Endodermal cell (in vitro differentiated cells): ENCODE data around the gene BCOR. TPM values are rescaled to one million over a fixed set of nuclear protein-coding genes. Genes with fewer than 3 reads are reported as not detected.

Experiments used
- DNase-seq: peaks from one replicate; pipeline ENCODE4 v3.0.0-alpha.2; 2017
- H3K27ac ChIP-seq: 2 replicates; pipeline ENCODE4 v1.5.1; 2013; ENCODE audit warnings: mild to moderate bottlenecking, low read depth, low read length, moderate library complexity
- H3K27me3 ChIP-seq: 2 replicates; pipeline ENCODE4 v1.6.1; 2013; ENCODE audit warnings: mild to moderate bottlenecking, low read length, moderate library complexity; ENCODE audit not compliant: insufficient read depth, control insufficient read depth, poor library complexity, severe bottlenecking
- H3K36me3 ChIP-seq: 2 replicates; pipeline ENCODE4 v1.7.0; 2013; ENCODE audit warnings: mild to moderate bottlenecking, low read length, moderate library complexity; ENCODE audit not compliant: control insufficient read depth, insufficient read depth
- H3K4me1 ChIP-seq: one replicate; pipeline ENCODE4 v1.7.0; 2013; ENCODE audit warnings: low read length; ENCODE audit not compliant: control insufficient read depth, insufficient read depth
- H3K4me3 ChIP-seq: 2 replicates; pipeline ENCODE4 v1.5.1; 2013; ENCODE audit warnings: mild to moderate bottlenecking, low read length, moderate library complexity
- H3K9ac ChIP-seq: 2 replicates; pipeline ENCODE4 v1.6.1; 2013; ENCODE audit warnings: mild to moderate bottlenecking, low read length, moderate library complexity; ENCODE audit not compliant: poor library complexity, severe bottlenecking; ENCODE audit errors: extremely low read depth
- H3K9me3 ChIP-seq: 2 replicates; pipeline ENCODE4 v1.6.1; 2013; ENCODE audit warnings: mild to moderate bottlenecking, low read length, moderate library complexity; ENCODE audit not compliant: control insufficient read depth
- H3K27ac Mint-ChIP-seq: 2 replicates; pipeline ENCODE4 v1.8.0; 2020; ENCODE audit warnings: mixed read lengths
- H3K27me3 Mint-ChIP-seq: 2 replicates; pipeline ENCODE4 v1.8.0; 2021; ENCODE audit warnings: mild to moderate bottlenecking, mixed read lengths; ENCODE audit not compliant: insufficient read depth
- H3K36me3 Mint-ChIP-seq: 2 replicates; pipeline ENCODE4 v1.8.0; 2020; ENCODE audit warnings: low read depth, mixed read lengths
- H3K4me1 Mint-ChIP-seq: 2 replicates; pipeline ENCODE4 v1.8.0; 2020; ENCODE audit warnings: mixed read lengths
- H3K4me3 Mint-ChIP-seq: 2 replicates; pipeline ENCODE4 v1.8.0; 2020; ENCODE audit warnings: mild to moderate bottlenecking, moderate library complexity, mixed read lengths
- H3K9me3 Mint-ChIP-seq: 2 replicates; pipeline ENCODE4 v1.8.0; 2020; ENCODE audit warnings: mild to moderate bottlenecking, mixed read lengths
- CTCF ChIP-seq: fragments of 200-600 bp; sonication (generic); conservative IDR thresholded peaks from 2 replicates; pipeline ENCODE4 v1.5.0; 2021; ENCODE audit warnings: antibody characterized with exemption, mild to moderate bottlenecking
- WGBS, 2 experiments: methylation state at CpG; one replicate each; pipeline versions ENCODE4 v1.1.5 to v1.1.7; 2013; ENCODE audit warnings: missing lambda C conversion rate in 2 of 2, mixed read lengths in 1 of 2; ENCODE audit not compliant: insufficient coverage in 1 of 2, insufficient read length in 1 of 2; 5-methylcytosine and 5-hydroxymethylcytosine counted together
- total RNA-seq, 2 donors: library from RNA; stranded (reverse); fragmentation: NEBNext Ultra II Directional in 1 of 2; extraction: Animal tissue kit (Norgen Biotek cat#: 25700) in 1 of 2; gene quantifications; 2 replicates in 1 of 2; 3 replicates in 1 of 2; pipeline ENCODE4 v1.2.1, GENCODE V29; 2021

The BCOR gene
- total RNA-seq, 2 donors from 2014 or later = 31.3 to 37.9 TPM

- Mint-ChIP-seq H3K4me3 (no peak overlapping the region), H3K36me3 (peaks cover 4% of the 10 kb centered on the region), H3K27ac (no peak overlapping the region), H3K9me3 (peaks cover 13% of the 10 kb centered on the region), H3K27me3 (no peaks in the 10 kb centered on the region), H3K4me1 (peaks cover 3% of the 10 kb centered on the region)
- H3K27ac ChIP-seq = no peak overlapping the region
- H3K4me3 ChIP-seq = no peak overlapping the region
- no peak overlapping the region for H3K9ac ChIP-seq
- H3K36me3 ChIP-seq = no peaks in the 10 kb centered on the region
- no peak for DNase-seq
- no peaks in the 10 kb centered on the region for H3K4me1 ChIP-seq
- no peaks in the 10 kb centered on the region for H3K27me3 ChIP-seq
- 92% methylated on average over 10 of the region's 10 CpGs; no CpG with 5 or more reads in 1 of the 2 experiments for WGBS, 2 experiments
- TF ChIP-seq CTCF = no peak
- no peaks in the 10 kb centered on the region for H3K9me3 ChIP-seq
These were observed 34.0 kb upstream of the BCOR start for GRCh38 chrX:40131654-40132337.

- TF ChIP-seq CTCF = no peak
- Histone ChIP-seq H3K27me3 (no peaks in the 10 kb centered on the region), H3K27ac (no peak overlapping the region), H3K9ac (no peak overlapping the region), H3K9me3 (no peaks in the 10 kb centered on the region), H3K4me3 (no peak overlapping the region), H3K36me3 (no peaks in the 10 kb centered on the region), H3K4me1 (no peaks in the 10 kb centered on the region)
- Mint-ChIP-seq H3K4me3 (no peak overlapping the region), H3K36me3 (peaks cover 9% of the 10 kb centered on the region), H3K27me3 (no peaks in the 10 kb centered on the region), H3K9me3 (peaks cover 23% of the 10 kb centered on the region), H3K27ac (no peak overlapping the region), H3K4me1 (peaks cover 3% of the 10 kb centered on the region)
- no peak for DNase-seq
- 89 to 100% methylated on average over 1 to 6 of the region's 6 CpGs for WGBS, 2 experiments
These were observed 32.4 kb upstream of the BCOR start for GRCh38 chrX:40130207-40130606.

- no peak for TF ChIP-seq CTCF
- Mint-ChIP-seq H3K36me3 (peaks cover 9% of the 10 kb centered on the region), H3K27ac (no peak overlapping the region), H3K9me3 (peaks cover 25% of the 10 kb centered on the region), H3K4me1 (peaks cover 3% of the 10 kb centered on the region), H3K27me3 (no peaks in the 10 kb centered on the region), H3K4me3 (no peak overlapping the region)
- no peak for DNase-seq
- Histone ChIP-seq H3K4me1 (no peaks in the 10 kb centered on the region), H3K27ac (no peak overlapping the region), H3K9me3 (no peaks in the 10 kb centered on the region), H3K27me3 (no peaks in the 10 kb centered on the region), H3K9ac (no peak overlapping the region), H3K36me3 (no peaks in the 10 kb centered on the region), H3K4me3 (no peak overlapping the region)
- 80 to 91% methylated on average over 2 of the region's 2 CpGs for WGBS, 2 experiments
These were observed 29.3 kb upstream of the BCOR start for GRCh38 chrX:40127052-40127451.
